Measurements from ENCODE around the gene HCST. TPM values are rescaled to one million over a fixed set of nuclear protein-coding genes. Genes with fewer than 3 reads are reported as not detected.

The HCST gene

GRCh38 chr19:35940078-35940775, 37.9 kb downstream of the HCST start:
- peaks cover 7% of the 10 kb centered on the region for H3K36me3 ChIP-seq (ENCODE audit: insufficient read depth, low read length)
- no peak overlapping the region for H3K4me3 ChIP-seq (ENCODE audit: low read length)
- no peaks in the 10 kb centered on the region for H3K9me3 ChIP-seq (replicated peaks; ENCODE audit: low read length)
- no peaks in the 10 kb centered on the region for H3K27me3 ChIP-seq (ENCODE audit: control insufficient read depth, insufficient read depth, low read length)
- no peak overlapping the region for H3K9ac ChIP-seq (ENCODE audit: low read depth, low read length)
- peaks cover 27% of the 10 kb centered on the region for H3K4me1 ChIP-seq (ENCODE audit: control insufficient read depth, insufficient read depth, low read length)
- no peak overlapping the region for H3K4me2 ChIP-seq (ENCODE audit: low read length)

- H3K9ac ChIP-seq (ENCODE audit: low read depth, low read length): no peak overlapping the region
- H3K4me2 ChIP-seq (ENCODE audit: low read length): no peak overlapping the region
- H3K4me3 ChIP-seq (ENCODE audit: low read length): no peak overlapping the region
- peaks cover 7% of the 10 kb centered on the region for H3K36me3 ChIP-seq (ENCODE audit: insufficient read depth, low read length)
- H3K27me3 ChIP-seq (ENCODE audit: control insufficient read depth, insufficient read depth, low read length): no peaks in the 10 kb centered on the region
- H3K4me1 ChIP-seq (ENCODE audit: control insufficient read depth, insufficient read depth, low read length): peaks cover 21% of the 10 kb centered on the region
- H3K9me3 ChIP-seq (replicated peaks; ENCODE audit: low read length): no peaks in the 10 kb centered on the region
These were observed 38.5 kb downstream of the HCST start for GRCh38 chr19:35940839-35941238.

- H3K9ac ChIP-seq (ENCODE audit: low read depth, low read length): no peak overlapping the region
- no peaks in the 10 kb centered on the region for H3K9me3 ChIP-seq (replicated peaks; ENCODE audit: low read length)
- H3K36me3 ChIP-seq (ENCODE audit: insufficient read depth, low read length): peaks cover 7% of the 10 kb centered on the region
- H3K4me2 ChIP-seq (ENCODE audit: low read length): no peak overlapping the region
- no peaks in the 10 kb centered on the region for H3K27me3 ChIP-seq (ENCODE audit: control insufficient read depth, insufficient read depth, low read length)
- H3K4me3 ChIP-seq (ENCODE audit: low read length): no peak overlapping the region
- H3K4me1 ChIP-seq (ENCODE audit: control insufficient read depth, insufficient read depth, low read length): peaks cover 14% of the 10 kb centered on the region
These were observed 39.9 kb downstream of the HCST start for GRCh38 chr19:35942235-35942634.

- no peak overlapping the region for H3K9ac ChIP-seq (ENCODE audit: low read depth, low read length)
- H3K36me3 ChIP-seq (ENCODE audit: insufficient read depth, low read length): peaks cover 7% of the 10 kb centered on the region
- no peak overlapping the region for H3K4me3 ChIP-seq (ENCODE audit: low read length)
- H3K4me1 ChIP-seq (ENCODE audit: control insufficient read depth, insufficient read depth, low read length): peaks cover under 1% of the 10 kb centered on the region
- H3K27me3 ChIP-seq (ENCODE audit: control insufficient read depth, insufficient read depth, low read length): no peaks in the 10 kb centered on the region
- no peak overlapping the region for H3K4me2 ChIP-seq (ENCODE audit: low read length)
- no peaks in the 10 kb centered on the region for H3K9me3 ChIP-seq (replicated peaks; ENCODE audit: low read length)
These were observed 41.3 kb downstream of the HCST start for GRCh38 chr19:35943321-35944301.

- H3K9ac ChIP-seq (ENCODE audit: low read depth, low read length): no peak overlapping the region
- H3K27me3 ChIP-seq (ENCODE audit: control insufficient read depth, insufficient read depth, low read length): no peaks in the 10 kb centered on the region
- H3K4me3 ChIP-seq (ENCODE audit: low read length): no peak overlapping the region
- no peaks in the 10 kb centered on the region for H3K4me1 ChIP-seq (ENCODE audit: control insufficient read depth, insufficient read depth, low read length)
- H3K4me2 ChIP-seq (ENCODE audit: low read length): no peak overlapping the region
- peaks cover 7% of the 10 kb centered on the region for H3K36me3 ChIP-seq (ENCODE audit: insufficient read depth, low read length)
- no peaks in the 10 kb centered on the region for H3K9me3 ChIP-seq (replicated peaks; ENCODE audit: low read length)
These were observed 42.2 kb downstream of the HCST start for GRCh38 chr19:35944556-35944955.

- peaks cover 4% of the 10 kb centered on the region for H3K36me3 ChIP-seq (ENCODE audit: insufficient read depth, low read length)
- no peaks in the 10 kb centered on the region for H3K27me3 ChIP-seq (ENCODE audit: control insufficient read depth, insufficient read depth, low read length)
- no peaks in the 10 kb centered on the region for H3K9me3 ChIP-seq (replicated peaks; ENCODE audit: low read length)
- H3K4me3 ChIP-seq (ENCODE audit: low read length): no peak overlapping the region
- no peak overlapping the region for H3K4me2 ChIP-seq (ENCODE audit: low read length)
- no peaks in the 10 kb centered on the region for H3K4me1 ChIP-seq (ENCODE audit: control insufficient read depth, insufficient read depth, low read length)
- no peak overlapping the region for H3K9ac ChIP-seq (ENCODE audit: low read depth, low read length)
These were observed 42.9 kb downstream of the HCST start for GRCh38 chr19:35945121-35945790.

GRCh38 chr19:35946203-35946602, 43.9 kb downstream of the HCST start:
- no peak overlapping the region for H3K9ac ChIP-seq (ENCODE audit: low read depth, low read length)
- no peak overlapping the region for H3K4me3 ChIP-seq (ENCODE audit: low read length)
- H3K9me3 ChIP-seq (replicated peaks; ENCODE audit: low read length): no peaks in the 10 kb centered on the region
- no peak overlapping the region for H3K4me2 ChIP-seq (ENCODE audit: low read length)
- H3K4me1 ChIP-seq (ENCODE audit: control insufficient read depth, insufficient read depth, low read length): no peaks in the 10 kb centered on the region
- peaks cover 6% of the 10 kb centered on the region for H3K27me3 ChIP-seq (ENCODE audit: control insufficient read depth, insufficient read depth, low read length)
- H3K36me3 ChIP-seq (ENCODE audit: insufficient read depth, low read length): no peaks in the 10 kb centered on the region

- no peak overlapping the region for H3K4me2 ChIP-seq (ENCODE audit: low read length)
- H3K9ac ChIP-seq (ENCODE audit: low read depth, low read length): no peak overlapping the region
- H3K36me3 ChIP-seq (ENCODE audit: insufficient read depth, low read length): no peaks in the 10 kb centered on the region
- H3K4me3 ChIP-seq (ENCODE audit: low read length): no peak overlapping the region
- no peaks in the 10 kb centered on the region for H3K4me1 ChIP-seq (ENCODE audit: control insufficient read depth, insufficient read depth, low read length)
- peaks cover 15% of the 10 kb centered on the region for H3K27me3 ChIP-seq (ENCODE audit: control insufficient read depth, insufficient read depth, low read length)
- H3K9me3 ChIP-seq (replicated peaks; ENCODE audit: low read length): no peaks in the 10 kb centered on the region
These were observed 46.8 kb downstream of the HCST start for GRCh38 chr19:35949131-35949530.

Small RNA genes within 50 kb of the gene (small RNA-seq; reads per million reads assigned to genes)
- gene RN7SL402P: not detected
